Stimulated activated memory B cell treated with anti-CD40 and anti-IgM and Interleukin-4, amounts not matched to agents 10 μg/mL and 1 μg/mL and 100 μg/mL, for 72 hours (primary cell): ENCODE measurements around the gene TIRAP.
A peak's percentile ranks its signal among the peaks of the same experiment; 100 is the strongest.

Experiments used
- ATAC-seq: fragments of 150-1000 bp; cut with Tn5 transposase; 2 replicates; pipeline ENCODE4 v1.10.0; 2021
- H3K27ac Mint-ChIP-seq: one replicate; pipeline ENCODE4 v1.8.0; 2022; ENCODE audit warnings: mild to moderate bottlenecking, mixed read lengths
- H3K27me3 Mint-ChIP-seq: one replicate; pipeline ENCODE4 v1.8.0; 2022; ENCODE audit warnings: mixed read lengths
- H3K36me3 Mint-ChIP-seq: one replicate; pipeline ENCODE4 v1.8.0; 2022; ENCODE audit warnings: mixed read lengths
- H3K4me1 Mint-ChIP-seq: one replicate; pipeline ENCODE4 v1.8.0; 2022; ENCODE audit warnings: mixed read lengths
- H3K4me3 Mint-ChIP-seq: one replicate; pipeline ENCODE4 v1.8.0; 2022; ENCODE audit warnings: mild to moderate bottlenecking, moderate library complexity, mixed read lengths
- H3K9me3 Mint-ChIP-seq: one replicate; pipeline ENCODE4 v1.8.0; 2022; ENCODE audit warnings: mixed read lengths

TIRAP gene

DNA sequence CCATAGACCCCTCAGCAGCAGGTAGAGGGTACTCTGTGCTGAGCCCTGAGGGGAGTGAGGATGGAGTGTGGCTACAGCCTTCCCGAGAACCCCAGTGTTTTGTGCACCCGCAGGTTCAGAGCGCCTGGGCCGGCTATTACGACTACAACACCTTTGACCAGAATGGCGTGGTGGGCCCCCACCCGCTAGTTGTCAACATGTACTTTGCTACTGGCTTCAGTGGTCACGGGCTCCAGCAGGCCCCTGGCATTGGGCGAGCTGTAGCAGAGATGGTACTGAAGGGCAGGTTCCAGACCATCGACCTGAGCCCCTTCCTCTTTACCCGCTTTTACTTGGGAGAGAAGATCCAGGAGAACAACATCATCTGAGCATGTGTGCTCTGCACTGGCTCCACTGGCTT, 5.6 kb upstream of the TIRAP start:
- H3K4me3 Mint-ChIP-seq: no peak overlapping the region
- H3K36me3 Mint-ChIP-seq: peaks cover 54% of the 10 kb centered on the region
- H3K27ac Mint-ChIP-seq: no peak overlapping the region
- H3K9me3 Mint-ChIP-seq: no peaks in the 10 kb centered on the region
- no peaks in the 10 kb centered on the region for H3K27me3 Mint-ChIP-seq
- peaks cover 32% of the 10 kb centered on the region for H3K4me1 Mint-ChIP-seq
- no peak for ATAC-seq

DNA sequence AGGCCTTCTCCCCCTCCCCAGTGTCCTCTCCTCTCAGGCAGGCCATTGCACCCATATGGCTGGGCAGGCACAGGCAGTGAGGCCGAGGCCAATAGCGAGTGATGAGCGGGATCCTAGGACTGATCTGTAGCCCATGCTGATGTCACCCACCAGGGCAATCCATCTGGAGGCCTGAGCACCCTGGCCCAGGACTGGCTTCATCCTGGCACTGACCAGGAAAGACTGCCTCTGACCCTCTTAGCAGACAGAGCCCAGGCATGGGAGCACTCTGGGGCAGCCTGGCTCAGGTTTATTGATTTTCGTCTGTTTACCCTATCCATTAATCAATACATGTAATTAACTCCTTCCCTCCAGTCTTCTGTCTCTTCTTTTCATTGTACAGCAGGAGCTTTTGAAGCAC, 5.1 kb upstream of the TIRAP start:
- H3K9me3 Mint-ChIP-seq: no peaks in the 10 kb centered on the region
- no peak overlapping the region for H3K4me3 Mint-ChIP-seq
- no peak overlapping the region for H3K27ac Mint-ChIP-seq

GRCh38 chr11:126279191-126279590, 3.7 kb upstream of the TIRAP start:
- H3K9me3 Mint-ChIP-seq: no peaks in the 10 kb centered on the region
- ATAC-seq: no peak
- H3K4me1 Mint-ChIP-seq: peaks cover 40% of the 10 kb centered on the region
- H3K36me3 Mint-ChIP-seq: peaks cover 42% of the 10 kb centered on the region
- no peak overlapping the region for H3K4me3 Mint-ChIP-seq
- no peaks in the 10 kb centered on the region for H3K27me3 Mint-ChIP-seq
- no peak overlapping the region for H3K27ac Mint-ChIP-seq

More for the DNA sequence above, 5.1 kb upstream of the TIRAP start:
- H3K27me3 Mint-ChIP-seq: no peaks in the 10 kb centered on the region
- H3K36me3 Mint-ChIP-seq: peaks cover 50% of the 10 kb centered on the region
- no peak for ATAC-seq
- H3K4me1 Mint-ChIP-seq: peaks cover 35% of the 10 kb centered on the region

GRCh38 chr11:126280595-126280994, 2.3 kb upstream of the TIRAP start:
- Mint-ChIP-seq H3K4me1 (peaks cover 49% of the 10 kb centered on the region), H3K27ac (peak overlapping the region; percentile 50), H3K36me3 (peaks cover 32% of the 10 kb centered on the region), H3K27me3 (no peaks in the 10 kb centered on the region), H3K4me3 (no peak overlapping the region), H3K9me3 (no peaks in the 10 kb centered on the region)
- ATAC-seq: no peak

GRCh38 chr11:126281245-126281644, 1.6 kb upstream of the TIRAP start:
- no peak for ATAC-seq
- Mint-ChIP-seq H3K4me1 (peaks cover 43% of the 10 kb centered on the region), H3K36me3 (peaks cover 25% of the 10 kb centered on the region), H3K4me3 (no peak overlapping the region), H3K27me3 (no peaks in the 10 kb centered on the region), H3K9me3 (no peaks in the 10 kb centered on the region), H3K27ac (peak overlapping the region; percentile 88)

GRCh38 chr11:126281666-126282175, 1.2 kb upstream of the TIRAP start:
- peaks cover 43% of the 10 kb centered on the region for H3K4me1 Mint-ChIP-seq
- no peaks in the 10 kb centered on the region for H3K27me3 Mint-ChIP-seq
- H3K27ac Mint-ChIP-seq: peak overlapping the region; percentile 88
- peaks cover 23% of the 10 kb centered on the region for H3K36me3 Mint-ChIP-seq
- no peak for ATAC-seq
- H3K4me3 Mint-ChIP-seq: peak overlapping the region; percentile 56
- no peaks in the 10 kb centered on the region for H3K9me3 Mint-ChIP-seq

GRCh38 chr11:126282361-126282735, 545 bp upstream of the TIRAP start:
- Mint-ChIP-seq H3K36me3 (peaks cover 18% of the 10 kb centered on the region), H3K9me3 (no peaks in the 10 kb centered on the region), H3K27me3 (no peaks in the 10 kb centered on the region), H3K27ac (peak overlapping the region; percentile 88), H3K4me1 (peaks cover 43% of the 10 kb centered on the region), H3K4me3 (peak overlapping the region; percentile 98)
- ATAC-seq: peak; percentile 55

DNA sequence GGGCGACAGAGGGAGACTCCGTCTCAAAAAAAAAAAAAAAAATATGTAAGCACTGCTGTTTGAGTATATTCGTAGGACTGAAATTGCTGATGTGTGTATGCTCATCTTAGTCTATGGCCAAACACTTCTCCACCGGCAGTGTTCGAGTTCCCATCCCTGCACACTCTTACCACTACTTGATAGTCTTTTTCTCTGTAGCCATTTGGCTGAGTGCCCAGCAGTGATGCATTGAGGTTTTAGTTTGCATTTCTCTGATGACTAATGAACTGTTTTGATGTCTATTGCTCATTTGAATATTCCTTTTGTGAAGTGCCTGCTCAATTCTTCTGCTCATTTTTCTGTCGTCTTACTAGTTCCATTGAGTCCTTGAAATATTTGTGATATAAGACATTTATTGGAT, 1.9 kb downstream of the TIRAP start:
- ATAC-seq: peak; percentile 70
- peaks cover 49% of the 10 kb centered on the region for H3K4me1 Mint-ChIP-seq
- peak overlapping the region; percentile 40 for H3K4me3 Mint-ChIP-seq
- no peaks in the 10 kb centered on the region for H3K27me3 Mint-ChIP-seq
- H3K9me3 Mint-ChIP-seq: no peaks in the 10 kb centered on the region
- H3K27ac Mint-ChIP-seq: peak overlapping the region; percentile 18
- peaks cover 2% of the 10 kb centered on the region for H3K36me3 Mint-ChIP-seq

- no peak for ATAC-seq
- no peaks in the 10 kb centered on the region for H3K9me3 Mint-ChIP-seq
- no peaks in the 10 kb centered on the region for H3K27me3 Mint-ChIP-seq
- no peak overlapping the region for H3K4me3 Mint-ChIP-seq
- peaks cover 13% of the 10 kb centered on the region for H3K36me3 Mint-ChIP-seq
- no peak overlapping the region for H3K27ac Mint-ChIP-seq
- peaks cover 29% of the 10 kb centered on the region for H3K4me1 Mint-ChIP-seq
Measured at GRCh38 chr11:126288237-126288636, 5.3 kb downstream of the TIRAP start.

DNA sequence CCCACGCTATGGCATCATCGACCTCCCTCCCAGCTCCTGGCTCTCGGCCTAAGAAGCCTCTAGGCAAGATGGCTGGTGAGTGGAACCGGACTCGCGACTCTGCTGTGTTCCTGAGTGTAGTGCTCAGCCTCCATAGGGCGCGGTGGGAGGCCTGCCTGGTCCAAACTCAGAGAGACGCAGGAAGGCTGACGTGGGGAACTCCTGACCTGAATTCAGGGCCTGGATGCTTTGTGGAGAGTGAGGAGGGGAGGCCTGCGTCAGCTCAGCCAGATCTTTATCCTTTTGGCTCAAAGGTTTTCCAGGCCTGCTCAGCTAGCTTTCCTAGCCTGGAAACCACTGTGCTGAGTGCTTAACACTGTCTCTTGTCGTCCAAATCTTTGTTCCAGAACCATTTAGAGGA, 8.0 kb downstream of the TIRAP start:
- H3K4me3 Mint-ChIP-seq: no peak overlapping the region
- no peaks in the 10 kb centered on the region for H3K9me3 Mint-ChIP-seq
- no peak for ATAC-seq
- peaks cover 19% of the 10 kb centered on the region for H3K4me1 Mint-ChIP-seq
- H3K36me3 Mint-ChIP-seq: peaks cover 27% of the 10 kb centered on the region
- H3K27me3 Mint-ChIP-seq: no peaks in the 10 kb centered on the region
- H3K27ac Mint-ChIP-seq: no peak overlapping the region

DNA sequence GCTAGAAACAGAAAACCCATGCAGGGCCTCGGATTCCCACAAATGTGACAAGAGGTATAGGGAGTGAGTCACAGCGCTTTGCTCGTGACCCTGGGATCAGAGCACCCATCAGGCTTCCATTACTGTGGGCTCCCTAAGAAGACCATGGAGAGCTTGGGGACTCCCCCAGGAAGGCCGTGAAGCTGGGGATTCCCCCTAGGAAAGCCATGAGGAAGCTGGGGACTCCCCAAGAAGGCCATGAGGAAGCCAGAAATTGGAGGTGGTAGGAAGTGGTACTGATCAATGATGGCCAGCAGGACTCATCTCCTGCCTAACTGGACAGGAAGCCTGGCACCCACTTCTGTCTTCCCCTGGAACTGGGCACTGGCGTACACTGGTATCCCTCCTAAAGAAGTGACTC, 10.8 kb downstream of the TIRAP start:
- H3K36me3 Mint-ChIP-seq: peaks cover 33% of the 10 kb centered on the region
- no peak overlapping the region for H3K4me3 Mint-ChIP-seq
- ATAC-seq: no peak

DNA sequence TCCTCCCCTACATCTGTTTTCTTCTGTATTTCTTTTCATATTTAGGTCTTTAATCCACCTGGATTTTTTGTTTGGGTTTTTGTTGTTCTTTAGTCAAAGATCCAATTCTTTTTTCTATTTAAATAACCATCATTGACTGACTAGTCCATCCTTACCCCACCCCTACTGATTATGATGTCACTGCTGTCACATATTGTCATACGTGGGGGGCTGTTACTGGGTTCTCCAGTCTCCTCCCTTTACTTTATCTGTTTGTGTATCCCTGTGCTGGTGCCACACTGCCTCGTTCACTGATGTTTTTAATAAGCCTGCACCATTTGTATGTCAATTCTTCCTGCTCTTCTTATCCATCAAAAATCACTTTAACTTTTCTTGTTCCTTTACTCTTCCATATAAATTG, 14.1 kb downstream of the TIRAP start:
- Mint-ChIP-seq H3K9me3 (no peaks in the 10 kb centered on the region), H3K4me1 (peaks cover 23% of the 10 kb centered on the region), H3K36me3 (peaks cover 22% of the 10 kb centered on the region), H3K27ac (no peak overlapping the region), H3K27me3 (no peaks in the 10 kb centered on the region), H3K4me3 (no peak overlapping the region)
- ATAC-seq: no peak

More for the DNA sequence above, 10.8 kb downstream of the TIRAP start:
- H3K9me3 Mint-ChIP-seq: no peaks in the 10 kb centered on the region
- H3K27ac Mint-ChIP-seq: peak overlapping the region; percentile 41
- peaks cover 23% of the 10 kb centered on the region for H3K4me1 Mint-ChIP-seq
- H3K27me3 Mint-ChIP-seq: no peaks in the 10 kb centered on the region

DNA sequence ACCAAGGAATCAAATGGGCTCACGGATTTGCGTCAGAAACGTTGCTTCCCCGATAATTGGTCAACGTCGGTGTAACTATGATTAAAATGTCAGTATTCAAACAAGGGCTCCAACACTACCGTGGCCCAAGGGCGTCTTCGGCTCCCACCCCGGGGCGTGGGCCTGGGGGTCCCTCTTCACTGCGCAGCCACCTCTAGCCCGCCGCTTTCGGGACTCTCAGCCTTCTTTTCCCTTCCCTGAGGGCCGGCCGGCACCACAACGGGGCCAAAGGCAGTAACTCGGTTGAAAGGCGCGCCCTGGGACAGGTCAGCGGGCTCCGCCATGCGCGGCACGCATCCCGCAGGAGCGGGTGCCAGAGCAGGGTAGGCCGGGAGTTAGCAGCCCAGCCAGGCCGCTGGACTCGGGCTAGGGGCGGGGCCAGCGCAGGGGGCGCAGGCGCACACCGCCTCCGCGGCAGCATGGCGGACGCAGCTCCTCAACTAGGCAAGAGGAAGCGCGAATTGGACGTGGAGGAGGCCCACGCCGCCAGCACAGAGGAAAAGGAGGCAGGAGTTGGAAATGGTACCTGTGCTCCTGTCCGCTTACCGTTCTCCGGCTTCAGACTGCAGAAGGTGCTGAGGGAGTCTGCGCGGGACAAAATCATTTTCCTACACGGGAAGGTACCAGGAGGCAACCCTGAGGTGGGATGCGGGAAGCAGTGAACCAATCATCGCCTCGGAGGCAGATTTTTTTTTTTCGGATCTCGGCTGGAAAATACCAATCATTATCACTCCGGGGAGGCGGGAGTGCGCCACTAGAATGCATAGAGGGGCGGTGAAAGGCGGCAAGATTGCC, 20.9 kb downstream of the TIRAP start, which contains the start of gene DCPS:
Gene DCPS, plus strand, starts transcription at position 438 of the 834 bp plus-strand sequence. Its CDS starts 21 bp downstream, at position 459.
- peak within 1 kb of the TSS; percentile 99 for H3K4me3 Mint-ChIP-seq
- peak within 1 kb of the TSS; percentile 95 for H3K27ac Mint-ChIP-seq
- peak; percentile 98 for ATAC-seq
- H3K4me1 Mint-ChIP-seq: peaks cover 42% of the 10 kb centered on the region
- H3K27me3 Mint-ChIP-seq: no peaks in the 10 kb centered on the region
- H3K9me3 Mint-ChIP-seq: no peaks in the 10 kb centered on the region
- peaks cover 15% of the 10 kb centered on the region for H3K36me3 Mint-ChIP-seq

GRCh38 chr11:126304457-126305075, 21.7 kb downstream of the TIRAP start:
- Mint-ChIP-seq H3K27ac (peak overlapping the region; percentile 95), H3K9me3 (no peaks in the 10 kb centered on the region), H3K27me3 (no peaks in the 10 kb centered on the region), H3K36me3 (peaks cover 17% of the 10 kb centered on the region), H3K4me3 (peak overlapping the region; percentile 99), H3K4me1 (peaks cover 44% of the 10 kb centered on the region)
- no peak for ATAC-seq

DNA sequence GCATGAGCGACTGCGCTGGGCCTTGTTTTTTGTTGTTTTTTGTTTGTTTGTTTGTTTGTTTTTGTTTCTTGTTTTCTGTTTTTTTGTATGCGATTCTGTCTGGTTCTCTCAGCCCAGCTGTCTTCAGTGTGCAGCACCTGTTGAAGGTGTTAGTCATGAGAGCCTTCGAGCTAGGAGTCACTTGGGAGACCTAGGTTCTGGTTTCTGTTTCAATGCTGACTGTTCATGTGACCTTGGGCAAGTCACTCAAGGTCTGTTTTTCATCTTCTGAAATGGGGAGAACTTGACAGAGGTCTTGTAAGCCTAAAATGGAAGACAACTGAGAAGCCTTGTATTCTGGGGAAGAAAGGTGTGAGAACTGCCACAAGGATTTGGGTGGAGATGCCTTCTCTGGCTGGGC, 22.8 kb downstream of the TIRAP start:
- H3K27me3 Mint-ChIP-seq: no peaks in the 10 kb centered on the region
- H3K36me3 Mint-ChIP-seq: peaks cover 25% of the 10 kb centered on the region
- peak; percentile 60 for ATAC-seq

More for the DNA sequence above, 22.8 kb downstream of the TIRAP start:
- peak overlapping the region; percentile 95 for H3K27ac Mint-ChIP-seq
- no peaks in the 10 kb centered on the region for H3K9me3 Mint-ChIP-seq
- peak overlapping the region; percentile 67 for H3K4me3 Mint-ChIP-seq
- peaks cover 55% of the 10 kb centered on the region for H3K4me1 Mint-ChIP-seq
